Measurements from ENCODE around the gene TBX3. TPM values are rescaled to one million over a fixed set of nuclear protein-coding genes. Genes with fewer than 3 reads are reported as not detected.

Gene TBX3
- total RNA-seq, 3 donors from 2014 or later: 0.18 to 0.30 (median 0.24) TPM

GRCh38 chr12:114691196-114691595 is 7.2 kb upstream of the TBX3 start:
- Mint-ChIP-seq H3K27me3 (ENCODE audit: low read depth) (peaks cover 91% of the 10 kb centered on the region), H3K4me3 (no peak overlapping the region), H3K4me1 (ENCODE audit: low read depth) (peaks cover 7% of the 10 kb centered on the region), H3K9me3 (no peaks in the 10 kb centered on the region), H3K36me3 (ENCODE audit: insufficient read depth) (no peaks in the 10 kb centered on the region)
- ATAC-seq: no peak
- no peak for DNase-seq

- Mint-ChIP-seq H3K36me3 (ENCODE audit: insufficient read depth) (no peaks in the 10 kb centered on the region), H3K27me3 (ENCODE audit: low read depth) (peaks cover 93% of the 10 kb centered on the region), H3K4me1 (ENCODE audit: low read depth) (peaks cover 8% of the 10 kb centered on the region), H3K4me3 (no peak overlapping the region), H3K9me3 (no peaks in the 10 kb centered on the region)
- DNase-seq: no peak
- ATAC-seq: no peak
Measured at GRCh38 chr12:114690267-114691135, 6.5 kb upstream of the TBX3 start.

GRCh38 chr12:114689075-114689994 is 5.4 kb upstream of the TBX3 start:
- ATAC-seq: no peak
- H3K36me3 Mint-ChIP-seq (ENCODE audit: insufficient read depth): no peaks in the 10 kb centered on the region

GRCh38 chr12:114688256-114688845 is 4.4 kb upstream of the TBX3 start:
- no peaks in the 10 kb centered on the region for H3K36me3 Mint-ChIP-seq (ENCODE audit: insufficient read depth)
- H3K4me3 Mint-ChIP-seq: no peak overlapping the region
- peaks cover 26% of the 10 kb centered on the region for H3K4me1 Mint-ChIP-seq (ENCODE audit: low read depth)
- H3K27me3 Mint-ChIP-seq (ENCODE audit: low read depth): peaks cover 90% of the 10 kb centered on the region
- no peaks in the 10 kb centered on the region for H3K9me3 Mint-ChIP-seq
- ATAC-seq: no peak
- DNase-seq: no peak

More at GRCh38 chr12:114689075-114689994, 5.4 kb upstream of the TBX3 start:
- H3K4me1 Mint-ChIP-seq (ENCODE audit: low read depth): peaks cover 16% of the 10 kb centered on the region
- DNase-seq: no peak
- no peaks in the 10 kb centered on the region for H3K9me3 Mint-ChIP-seq
- no peak overlapping the region for H3K4me3 Mint-ChIP-seq
- peaks cover 90% of the 10 kb centered on the region for H3K27me3 Mint-ChIP-seq (ENCODE audit: low read depth)

GRCh38 chr12:114687802-114688201 is 3.8 kb upstream of the TBX3 start:
- H3K4me1 Mint-ChIP-seq (ENCODE audit: low read depth): peaks cover 30% of the 10 kb centered on the region
- peaks cover 91% of the 10 kb centered on the region for H3K27me3 Mint-ChIP-seq (ENCODE audit: low read depth)
- H3K36me3 Mint-ChIP-seq (ENCODE audit: insufficient read depth): no peaks in the 10 kb centered on the region
- ATAC-seq (no peak), DNase-seq (no peak)
- no peak overlapping the region for H3K4me3 Mint-ChIP-seq
- H3K9me3 Mint-ChIP-seq: no peaks in the 10 kb centered on the region

- Mint-ChIP-seq H3K36me3 (ENCODE audit: insufficient read depth) (no peaks in the 10 kb centered on the region), H3K4me3 (no peak overlapping the region)
- no peak for DNase-seq
Measured at GRCh38 chr12:114686773-114687500, 3.0 kb upstream of the TBX3 start.

GRCh38 chr12:114686426-114686772 is 2.4 kb upstream of the TBX3 start:
- ATAC-seq: no peak
- H3K9me3 Mint-ChIP-seq: no peaks in the 10 kb centered on the region
- H3K4me3 Mint-ChIP-seq: no peak overlapping the region
- peaks cover 37% of the 10 kb centered on the region for H3K4me1 Mint-ChIP-seq (ENCODE audit: low read depth)
- no peak for DNase-seq
- no peaks in the 10 kb centered on the region for H3K36me3 Mint-ChIP-seq (ENCODE audit: insufficient read depth)
- peaks cover 93% of the 10 kb centered on the region for H3K27me3 Mint-ChIP-seq (ENCODE audit: low read depth)

More at GRCh38 chr12:114686773-114687500, 3.0 kb upstream of the TBX3 start:
- ATAC-seq: no peak
- H3K27me3 Mint-ChIP-seq (ENCODE audit: low read depth): peaks cover 93% of the 10 kb centered on the region
- H3K9me3 Mint-ChIP-seq: no peaks in the 10 kb centered on the region
- peaks cover 37% of the 10 kb centered on the region for H3K4me1 Mint-ChIP-seq (ENCODE audit: low read depth)

- Mint-ChIP-seq H3K36me3 (ENCODE audit: insufficient read depth) (no peaks in the 10 kb centered on the region), H3K4me3 (no peak overlapping the region)
Measured at GRCh38 chr12:114685869-114686268, 1.9 kb upstream of the TBX3 start.

GRCh38 chr12:114685320-114685781 is 1.4 kb upstream of the TBX3 start:
- no peaks in the 10 kb centered on the region for H3K9me3 Mint-ChIP-seq
- DNase-seq (no peak), ATAC-seq (no peak)
- peaks cover 37% of the 10 kb centered on the region for H3K4me1 Mint-ChIP-seq (ENCODE audit: low read depth)
- H3K4me3 Mint-ChIP-seq: no peak overlapping the region
- H3K27me3 Mint-ChIP-seq (ENCODE audit: low read depth): peaks cover 93% of the 10 kb centered on the region
- no peaks in the 10 kb centered on the region for H3K36me3 Mint-ChIP-seq (ENCODE audit: insufficient read depth)

More at GRCh38 chr12:114685869-114686268, 1.9 kb upstream of the TBX3 start:
- peaks cover 93% of the 10 kb centered on the region for H3K27me3 Mint-ChIP-seq (ENCODE audit: low read depth)
- no peaks in the 10 kb centered on the region for H3K9me3 Mint-ChIP-seq
- peaks cover 37% of the 10 kb centered on the region for H3K4me1 Mint-ChIP-seq (ENCODE audit: low read depth)
- ATAC-seq (no peak), DNase-seq (no peak)

GRCh38 chr12:114684870-114685273 is 897 bp upstream of the TBX3 start:
- ATAC-seq (peak in 1 of 2 donors; percentile 16), DNase-seq (no peak)
- no peaks in the 10 kb centered on the region for H3K36me3 Mint-ChIP-seq (ENCODE audit: insufficient read depth)

GRCh38 chr12:114683709-114684097 is 272 bp downstream of the TBX3 start:
- H3K27me3 Mint-ChIP-seq (ENCODE audit: low read depth): peaks cover 93% of the 10 kb centered on the region
- no peak for DNase-seq

More at GRCh38 chr12:114684870-114685273, 897 bp upstream of the TBX3 start:
- Mint-ChIP-seq H3K27me3 (ENCODE audit: low read depth) (peaks cover 93% of the 10 kb centered on the region), H3K9me3 (no peaks in the 10 kb centered on the region), H3K4me1 (ENCODE audit: low read depth) (peaks cover 37% of the 10 kb centered on the region), H3K4me3 (peak overlapping the region; percentile 26)

GRCh38 chr12:114682785-114683708 is 928 bp downstream of the TBX3 start:
- H3K4me3 Mint-ChIP-seq: peak overlapping the region; percentile 75
- H3K36me3 Mint-ChIP-seq (ENCODE audit: insufficient read depth): no peaks in the 10 kb centered on the region
- H3K4me1 Mint-ChIP-seq (ENCODE audit: low read depth): peaks cover 37% of the 10 kb centered on the region
- no peaks in the 10 kb centered on the region for H3K9me3 Mint-ChIP-seq
- DNase-seq (no peak), ATAC-seq (no peak)
- H3K27me3 Mint-ChIP-seq (ENCODE audit: low read depth): peaks cover 93% of the 10 kb centered on the region

More at GRCh38 chr12:114683709-114684097, 272 bp downstream of the TBX3 start:
- H3K4me1 Mint-ChIP-seq (ENCODE audit: low read depth): peaks cover 37% of the 10 kb centered on the region
- no peaks in the 10 kb centered on the region for H3K9me3 Mint-ChIP-seq
- no peak for ATAC-seq
- H3K4me3 Mint-ChIP-seq: peak overlapping the region; percentile 75
- H3K36me3 Mint-ChIP-seq (ENCODE audit: insufficient read depth): no peaks in the 10 kb centered on the region

All from activated T-cell treated with anti-CD3 and anti-CD28 coated beads, Interleukin-2, amount 50 U/mL, for 4 hours (primary cell).